Osteocyte (in vitro differentiated cells): ENCODE measurements around the gene SERPINA5. TPM values are rescaled to one million over a fixed set of nuclear protein-coding genes. Genes with fewer than 3 reads are reported as not detected.
"Not testable (repeated sequence)": the region's sequence is repeated elsewhere in the genome, so short reads cannot be mapped to it uniquely, and the experiment has no call there.

ENCODE experiments used
- DNase-seq: peaks from one replicate; pipeline ENCODE4 v3.0.0; 2021; ENCODE audit warnings: mixed read lengths; ENCODE audit not compliant: unreplicated experiment; ENCODE audit errors: extremely low spot score
- H3K27ac Mint-ChIP-seq: one replicate; pipeline ENCODE4 v1.8.0; 2021; ENCODE audit warnings: mild to moderate bottlenecking, mixed read lengths; ENCODE audit not compliant: unreplicated experiment
- H3K27me3 Mint-ChIP-seq: one replicate; pipeline ENCODE4 v1.8.0; 2021; ENCODE audit warnings: mixed read lengths; ENCODE audit not compliant: unreplicated experiment
- H3K36me3 Mint-ChIP-seq: one replicate; pipeline ENCODE4 v1.8.0; 2021; ENCODE audit warnings: mixed read lengths; ENCODE audit not compliant: unreplicated experiment
- H3K4me1 Mint-ChIP-seq: one replicate; pipeline ENCODE4 v1.8.0; 2021; ENCODE audit warnings: mixed read lengths; ENCODE audit not compliant: unreplicated experiment
- H3K4me3 Mint-ChIP-seq: one replicate; pipeline ENCODE4 v1.8.0; 2021; ENCODE audit warnings: mild to moderate bottlenecking, moderate library complexity, mixed read lengths; ENCODE audit not compliant: unreplicated experiment
- H3K9me3 Mint-ChIP-seq: one replicate; pipeline ENCODE4 v1.8.0; 2021; ENCODE audit warnings: mixed read lengths; ENCODE audit not compliant: unreplicated experiment
- CTCF ChIP-seq: fragments of 200-600 bp; sonication (generic); IDR thresholded peaks from 2 replicates; pipeline ENCODE4 v1.5.0; 2021; ENCODE audit warnings: antibody characterized with exemption, mild to moderate bottlenecking, moderate library complexity
- total RNA-seq: library from RNA; stranded (reverse); gene quantifications from 2 replicates; pipeline ENCODE4 v1.2.1, GENCODE V29; 2021

The SERPINA5 gene
- total RNA-seq, 1 donor from 2014 or later, result 0.16 TPM

GRCh38 chr14:94633121-94633520, 51.9 kb downstream of the SERPINA5 start:
- H3K27ac Mint-ChIP-seq, result no peak overlapping the region
- H3K36me3 Mint-ChIP-seq, result no peaks in the 10 kb centered on the region
- peaks cover 17% of the 10 kb centered on the region for H3K27me3 Mint-ChIP-seq
- no peak for DNase-seq
- H3K9me3 Mint-ChIP-seq, result no peaks in the 10 kb centered on the region
- no peak for TF ChIP-seq CTCF
- H3K4me1 Mint-ChIP-seq, result no peaks in the 10 kb centered on the region
- no peak overlapping the region for H3K4me3 Mint-ChIP-seq

- TF ChIP-seq CTCF, result no peak
- Mint-ChIP-seq H3K4me3 (no peak overlapping the region), H3K36me3 (no peaks in the 10 kb centered on the region), H3K4me1 (peaks cover 2% of the 10 kb centered on the region), H3K27ac (no peak overlapping the region), H3K27me3 (peaks cover 12% of the 10 kb centered on the region), H3K9me3 (no peaks in the 10 kb centered on the region)
- no peak for DNase-seq
Measured at GRCh38 chr14:94635154-94635553, 53.9 kb downstream of the SERPINA5 start.

- no peak for DNase-seq
- TF ChIP-seq CTCF, result peak; percentile 27
- peaks cover 2% of the 10 kb centered on the region for H3K4me1 Mint-ChIP-seq
- no peak overlapping the region for H3K4me3 Mint-ChIP-seq
- peaks cover 7% of the 10 kb centered on the region for H3K27me3 Mint-ChIP-seq
- H3K36me3 Mint-ChIP-seq, result no peaks in the 10 kb centered on the region
- H3K27ac Mint-ChIP-seq, result no peak overlapping the region
- H3K9me3 Mint-ChIP-seq, result no peaks in the 10 kb centered on the region
Measured at GRCh38 chr14:94636744-94637412, 55.7 kb downstream of the SERPINA5 start.

GRCh38 chr14:94637814-94638213, 56.6 kb downstream of the SERPINA5 start:
- not testable (repeated sequence) for H3K36me3 Mint-ChIP-seq, H3K27ac Mint-ChIP-seq, H3K27me3 Mint-ChIP-seq, H3K4me1 Mint-ChIP-seq, H3K9me3 Mint-ChIP-seq, H3K4me3 Mint-ChIP-seq, DNase-seq

- Mint-ChIP-seq H3K27me3 (peaks cover 6% of the 10 kb centered on the region), H3K36me3 (no peaks in the 10 kb centered on the region), H3K4me1 (peaks cover 2% of the 10 kb centered on the region), H3K27ac (no peak overlapping the region), H3K4me3 (no peak overlapping the region), H3K9me3 (no peaks in the 10 kb centered on the region)
- no peak for TF ChIP-seq CTCF
- no peak for DNase-seq
Measured at GRCh38 chr14:94638339-94638738, 57.1 kb downstream of the SERPINA5 start.
